ENCODE measurements around the gene TMSB4X. TPM values are rescaled to one million over a fixed set of nuclear protein-coding genes. Genes with fewer than 3 reads are reported as not detected.
"Not testable (repeated sequence)": the region's sequence is repeated elsewhere in the genome, so short reads cannot be mapped to it uniquely, and the experiment has no call there.

TMSB4X gene
- polyA plus RNA-seq, result 2,768 TPM
- long read RNA-seq, donor 1, transcript TMSB4X-203 (2 exons, 1,702 nt), result minor isoform, 496 of 1,506 reads
- long read RNA-seq, donor 1, transcript TMSB4X-204 (3 exons, 628 nt), result major isoform, 998 of 1,506 reads
- long read RNA-seq, donor 1, partial matches to known transcripts, result 6 of 1,506 reads
- long read RNA-seq, donor 1, other reads (novel, unspliced or antisense), result 6 of 1,506 reads
- long read RNA-seq, donor 2, transcript TMSB4X-203 (2 exons, 1,702 nt), result minor isoform, 1,417 of 3,685 reads
- long read RNA-seq, donor 2, transcript TMSB4X-204 (3 exons, 628 nt), result major isoform, 2,231 of 3,685 reads
- long read RNA-seq, donor 2, partial matches to known transcripts, result 18 of 3,685 reads
- long read RNA-seq, donor 2, other reads (novel, unspliced or antisense), result 17 of 3,685 reads
- long read RNA-seq, donor 3, transcript TMSB4X-204 (3 exons, 628 nt), result major isoform, 3,141 of 5,007 reads
- long read RNA-seq, donor 3, transcript TMSB4X-203 (2 exons, 1,702 nt), result minor isoform, 1,818 of 5,007 reads
- long read RNA-seq, donor 3, partial matches to known transcripts, result 11 of 5,007 reads
- long read RNA-seq, donor 3, other reads (novel, unspliced or antisense), result 36 of 5,007 reads
- long read RNA-seq, donor 4, transcript TMSB4X-203 (2 exons, 1,702 nt), result minor isoform, 165 of 467 reads
- long read RNA-seq, donor 4, transcript TMSB4X-204 (3 exons, 628 nt), result major isoform, 302 of 467 reads
- long read RNA-seq, donor 4, partial matches to known transcripts, result 0 of 467 reads
- long read RNA-seq, donor 4, other reads (novel, unspliced or antisense), result 0 of 467 reads
- long read RNA-seq, donor 5, transcript TMSB4X-204 (3 exons, 628 nt), result major isoform, 1,456 of 2,165 reads
- long read RNA-seq, donor 5, transcript TMSB4X-203 (2 exons, 1,702 nt), result minor isoform, 700 of 2,165 reads
- long read RNA-seq, donor 5, partial matches to known transcripts, result 0 of 2,165 reads
- long read RNA-seq, donor 5, other reads (novel, unspliced or antisense), result 8 of 2,165 reads
- long read RNA-seq, donor 6, transcript TMSB4X-204 (3 exons, 628 nt), result major isoform, 1,972 of 3,049 reads
- long read RNA-seq, donor 6, transcript TMSB4X-203 (2 exons, 1,702 nt), result minor isoform, 1,046 of 3,049 reads
- long read RNA-seq, donor 6, partial matches to known transcripts, result 13 of 3,049 reads
- long read RNA-seq, donor 6, other reads (novel, unspliced or antisense), result 16 of 3,049 reads
- long read RNA-seq, donor 7, transcript TMSB4X-204 (3 exons, 628 nt), result major isoform, 1,771 of 2,563 reads
- long read RNA-seq, donor 7, transcript TMSB4X-203 (2 exons, 1,702 nt), result minor isoform, 752 of 2,563 reads
- long read RNA-seq, donor 7, partial matches to known transcripts, result 16 of 2,563 reads
- long read RNA-seq, donor 7, other reads (novel, unspliced or antisense), result 23 of 2,563 reads
- long read RNA-seq, donor 8, transcript TMSB4X-204 (3 exons, 628 nt), result major isoform, 2,950 of 4,368 reads
- long read RNA-seq, donor 8, transcript TMSB4X-203 (2 exons, 1,702 nt), result minor isoform, 1,369 of 4,368 reads
- long read RNA-seq, donor 8, partial matches to known transcripts, result 14 of 4,368 reads
- long read RNA-seq, donor 8, other reads (novel, unspliced or antisense), result 32 of 4,368 reads
- long read RNA-seq, donor 9, transcript TMSB4X-204 (3 exons, 628 nt), result major isoform, 2,057 of 3,295 reads
- long read RNA-seq, donor 9, transcript TMSB4X-203 (2 exons, 1,702 nt), result minor isoform, 1,209 of 3,295 reads
- long read RNA-seq, donor 9, partial matches to known transcripts, result 8 of 3,295 reads
- long read RNA-seq, donor 9, other reads (novel, unspliced or antisense), result 20 of 3,295 reads
- long read RNA-seq, donor 10, transcript TMSB4X-204 (3 exons, 628 nt), result major isoform, 2,401 of 3,367 reads
- long read RNA-seq, donor 10, transcript TMSB4X-203 (2 exons, 1,702 nt), result minor isoform, 923 of 3,367 reads
- long read RNA-seq, donor 10, partial matches to known transcripts, result 15 of 3,367 reads
- long read RNA-seq, donor 10, other reads (novel, unspliced or antisense), result 28 of 3,367 reads
- long read RNA-seq, donor 11, transcript TMSB4X-204 (3 exons, 628 nt), result major isoform, 1,914 of 2,720 reads
- long read RNA-seq, donor 11, transcript TMSB4X-203 (2 exons, 1,702 nt), result minor isoform, 787 of 2,720 reads
- long read RNA-seq, donor 11, partial matches to known transcripts, result 12 of 2,720 reads
- long read RNA-seq, donor 11, other reads (novel, unspliced or antisense), result 6 of 2,720 reads

- Histone ChIP-seq H3K36me3 (ENCODE audit: control insufficient read depth, insufficient read depth, low read length) (no peaks in the 10 kb centered on the region), H3K9me3 (ENCODE audit: control insufficient read depth, low read depth, low read length) (no peaks in the 10 kb centered on the region), H3K27me3 (ENCODE audit: control insufficient read depth, insufficient read depth, low read length) (no peaks in the 10 kb centered on the region), H3K4me1 (ENCODE audit: control insufficient read depth, insufficient read depth, low read length) (peaks cover 3% of the 10 kb centered on the region), H3K27ac (ENCODE audit: low read length) (peak within 1 kb of the TSS; percentile 89), H3K4me3 (ENCODE audit: low read length) (peak within 1 kb of the TSS; percentile 80)
- no CpG with 5 or more reads among the region's 60 CpGs for WGBS (ENCODE audit: insufficient coverage, low lambda C conversion rate)
- peak; percentile 79 to 87 for DNase-seq
Observed at GRCh38 chrX:12974796-12975669, at the start of gene TMSB4X. TMSB4X (plus strand) TSS chrX:12975110.

- Histone ChIP-seq H3K27ac (ENCODE audit: low read length) (no peak overlapping the region), H3K4me1 (ENCODE audit: control insufficient read depth, insufficient read depth, low read length) (no peaks in the 10 kb centered on the region), H3K27me3 (ENCODE audit: control insufficient read depth, insufficient read depth, low read length) (no peaks in the 10 kb centered on the region), H3K36me3 (ENCODE audit: control insufficient read depth, insufficient read depth, low read length) (no peaks in the 10 kb centered on the region), H3K4me3 (ENCODE audit: low read length) (no peak overlapping the region), H3K9me3 (ENCODE audit: control insufficient read depth, low read depth, low read length) (no peaks in the 10 kb centered on the region)
- DNase-seq, result no peak
- 80% methylated on average over 1 of the region's 4 CpGs for WGBS (ENCODE audit: insufficient coverage, low lambda C conversion rate)
Observed at GRCh38 chrX:12929701-12930100, 45.2 kb upstream of the TMSB4X start.

- Histone ChIP-seq H3K4me1 (ENCODE audit: control insufficient read depth, insufficient read depth, low read length) (no peaks in the 10 kb centered on the region), H3K27me3 (ENCODE audit: control insufficient read depth, insufficient read depth, low read length) (no peaks in the 10 kb centered on the region), H3K27ac (ENCODE audit: low read length) (no peak overlapping the region), H3K4me3 (ENCODE audit: low read length) (no peak overlapping the region), H3K9me3 (ENCODE audit: control insufficient read depth, low read depth, low read length) (no peaks in the 10 kb centered on the region), H3K36me3 (ENCODE audit: control insufficient read depth, insufficient read depth, low read length) (no peaks in the 10 kb centered on the region)
- DNase-seq, result no peak
- WGBS (ENCODE audit: insufficient coverage, low lambda C conversion rate), result no CpG with 5 or more reads among the region's 2 CpGs
Observed at GRCh38 chrX:12930150-12930549, 44.8 kb upstream of the TMSB4X start.

GRCh38 chrX:12932244-12932643 is 42.7 kb upstream of the TMSB4X start:
- Histone ChIP-seq H3K9me3 (ENCODE audit: control insufficient read depth, low read depth, low read length) (no peaks in the 10 kb centered on the region), H3K27ac (ENCODE audit: low read length) (no peak overlapping the region), H3K4me3 (ENCODE audit: low read length) (no peak overlapping the region), H3K4me1 (ENCODE audit: control insufficient read depth, insufficient read depth, low read length) (no peaks in the 10 kb centered on the region), H3K36me3 (ENCODE audit: control insufficient read depth, insufficient read depth, low read length) (no peaks in the 10 kb centered on the region), H3K27me3 (ENCODE audit: control insufficient read depth, insufficient read depth, low read length) (no peaks in the 10 kb centered on the region)
- DNase-seq, result no peak
- no CpG with 5 or more reads among the region's 1 CpG for WGBS (ENCODE audit: insufficient coverage, low lambda C conversion rate)

GRCh38 chrX:12934850-12935249 is 40.1 kb upstream of the TMSB4X start:
- Histone ChIP-seq H3K27me3 (ENCODE audit: control insufficient read depth, insufficient read depth, low read length) (no peaks in the 10 kb centered on the region), H3K27ac (ENCODE audit: low read length) (no peak overlapping the region), H3K4me3 (ENCODE audit: low read length) (no peak overlapping the region), H3K36me3 (ENCODE audit: control insufficient read depth, insufficient read depth, low read length) (no peaks in the 10 kb centered on the region), H3K9me3 (ENCODE audit: control insufficient read depth, low read depth, low read length) (no peaks in the 10 kb centered on the region), H3K4me1 (ENCODE audit: control insufficient read depth, insufficient read depth, low read length) (no peaks in the 10 kb centered on the region)
- no peak for DNase-seq
- WGBS (ENCODE audit: insufficient coverage, low lambda C conversion rate), result 80% methylated on average over 1 of the region's 5 CpGs

GRCh38 chrX:12936947-12937346 is 38.0 kb upstream of the TMSB4X start:
- no peaks in the 10 kb centered on the region for H3K9me3 ChIP-seq (ENCODE audit: control insufficient read depth, low read depth, low read length)
- H3K27ac ChIP-seq (ENCODE audit: low read length), result no peak overlapping the region
- no peaks in the 10 kb centered on the region for H3K27me3 ChIP-seq (ENCODE audit: control insufficient read depth, insufficient read depth, low read length)
- no peaks in the 10 kb centered on the region for H3K36me3 ChIP-seq (ENCODE audit: control insufficient read depth, insufficient read depth, low read length)
- no peaks in the 10 kb centered on the region for H3K4me1 ChIP-seq (ENCODE audit: control insufficient read depth, insufficient read depth, low read length)
- no peak for DNase-seq
- no peak overlapping the region for H3K4me3 ChIP-seq (ENCODE audit: low read length)
- WGBS (ENCODE audit: insufficient coverage, low lambda C conversion rate), result no CpG with 5 or more reads among the region's 1 CpG

GRCh38 chrX:12940471-12940870 is 34.4 kb upstream of the TMSB4X start:
- 100% methylated on average over 1 of the region's 9 CpGs for WGBS (ENCODE audit: insufficient coverage, low lambda C conversion rate)
- not testable (repeated sequence) for H3K36me3 ChIP-seq (ENCODE audit: control insufficient read depth, insufficient read depth, low read length); DNase-seq; H3K4me3 ChIP-seq (ENCODE audit: low read length); H3K4me1 ChIP-seq (ENCODE audit: control insufficient read depth, insufficient read depth, low read length); H3K27me3 ChIP-seq (ENCODE audit: control insufficient read depth, insufficient read depth, low read length); H3K9me3 ChIP-seq (ENCODE audit: control insufficient read depth, low read depth, low read length); H3K27ac ChIP-seq (ENCODE audit: low read length)

- not testable (repeated sequence) for H3K4me3 ChIP-seq (ENCODE audit: low read length)
Observed at GRCh38 chrX:12943592-12943991, 31.3 kb upstream of the TMSB4X start.

More at GRCh38 chrX:12943592-12943991, 31.3 kb upstream of the TMSB4X start:
- not testable (repeated sequence) for H3K9me3 ChIP-seq (ENCODE audit: control insufficient read depth, low read depth, low read length); DNase-seq; H3K27me3 ChIP-seq (ENCODE audit: control insufficient read depth, insufficient read depth, low read length); H3K27ac ChIP-seq (ENCODE audit: low read length); H3K36me3 ChIP-seq (ENCODE audit: control insufficient read depth, insufficient read depth, low read length)
- WGBS (ENCODE audit: insufficient coverage, low lambda C conversion rate), result no CpG with 5 or more reads among the region's 6 CpGs
- H3K4me1 ChIP-seq (ENCODE audit: control insufficient read depth, insufficient read depth, low read length), result peaks cover 10% of the 10 kb centered on the region

All from large intestine (tissue), 12 donors.